GM13976 (cell line): ENCODE data around the gene NHERF2.
"Not testable (repeated sequence)": the region's sequence is repeated elsewhere in the genome, so short reads cannot be mapped to it uniquely, and the experiment has no call there.

Experiments used
- DNase-seq: peaks from one replicate; pipeline ENCODE4 v3.0.0; 2012; ENCODE audit warnings: low spot score
- in situ Hi-C: fragments of 300-500 bp; cut with MboI; formaldehyde crosslinking; loops from one replicate; pipeline ENCODE4 v1.12.0; 2022; ENCODE audit warnings: low sequenced_read_pairs, mixed read lengths, inconsistent platforms; ENCODE audit not compliant: unreplicated experiment
- TF ChIP-seq, protein P1 (sequence below): IDR thresholded peaks from 2 replicates; pipeline ENCODE4 v1.5.1; 2012; ENCODE audit warnings: borderline replicate concordance, mild to moderate bottlenecking; ENCODE audit not compliant: insufficient read depth; ENCODE audit errors: extremely low read depth, missing control alignments, control extremely low read depth

The NHERF2 gene

DNA sequence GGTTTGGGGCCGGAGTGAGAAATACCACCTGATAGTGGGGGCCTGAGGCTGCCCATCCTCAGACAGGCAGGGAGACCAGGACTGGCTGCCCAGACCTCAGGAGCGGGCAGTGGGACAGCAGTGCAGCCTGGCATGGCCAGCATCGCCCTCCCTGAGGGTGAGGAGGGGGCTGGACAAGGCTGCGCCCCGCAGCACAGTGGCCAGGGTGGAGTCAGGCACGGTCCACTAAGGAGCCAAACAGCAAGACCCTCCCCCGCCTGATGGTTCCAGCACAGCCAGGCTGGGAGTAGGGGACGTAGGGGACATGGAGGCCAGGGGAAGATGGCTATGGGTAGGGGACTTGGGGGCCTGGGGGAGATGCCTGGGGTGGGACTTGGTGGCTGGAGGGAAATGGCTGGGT is 20.4 kb upstream of the NHERF2 start:
- in situ Hi-C loops, result loop anchor here (25.0 kb wide), 1 partner anchor 481 kb away; the partner anchor contains the start of gene TBC1D24
- DNase-seq, result no peak

GRCh38 chr16:2007081-2007836 is 19.4 kb upstream of the NHERF2 start:
- in situ Hi-C loops, result loop anchor here (25.0 kb wide), 1 partner anchor 480 kb away; the partner anchor contains the start of gene TBC1D24
- TF ChIP-seq, protein P1, sequence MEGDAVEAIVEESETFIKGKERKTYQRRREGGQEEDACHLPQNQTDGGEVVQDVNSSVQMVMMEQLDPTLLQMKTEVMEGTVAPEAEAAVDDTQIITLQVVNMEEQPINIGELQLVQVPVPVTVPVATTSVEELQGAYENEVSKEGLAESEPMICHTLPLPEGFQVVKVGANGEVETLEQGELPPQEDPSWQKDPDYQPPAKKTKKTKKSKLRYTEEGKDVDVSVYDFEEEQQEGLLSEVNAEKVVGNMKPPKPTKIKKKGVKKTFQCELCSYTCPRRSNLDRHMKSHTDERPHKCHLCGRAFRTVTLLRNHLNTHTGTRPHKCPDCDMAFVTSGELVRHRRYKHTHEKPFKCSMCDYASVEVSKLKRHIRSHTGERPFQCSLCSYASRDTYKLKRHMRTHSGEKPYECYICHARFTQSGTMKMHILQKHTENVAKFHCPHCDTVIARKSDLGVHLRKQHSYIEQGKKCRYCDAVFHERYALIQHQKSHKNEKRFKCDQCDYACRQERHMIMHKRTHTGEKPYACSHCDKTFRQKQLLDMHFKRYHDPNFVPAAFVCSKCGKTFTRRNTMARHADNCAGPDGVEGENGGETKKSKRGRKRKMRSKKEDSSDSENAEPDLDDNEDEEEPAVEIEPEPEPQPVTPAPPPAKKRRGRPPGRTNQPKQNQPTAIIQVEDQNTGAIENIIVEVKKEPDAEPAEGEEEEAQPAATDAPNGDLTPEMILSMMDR, result no peak
- DNase-seq, result no peak

More for the DNA sequence above, 20.4 kb upstream of the NHERF2 start:
- TF ChIP-seq, protein P1, result no peak

DNA sequence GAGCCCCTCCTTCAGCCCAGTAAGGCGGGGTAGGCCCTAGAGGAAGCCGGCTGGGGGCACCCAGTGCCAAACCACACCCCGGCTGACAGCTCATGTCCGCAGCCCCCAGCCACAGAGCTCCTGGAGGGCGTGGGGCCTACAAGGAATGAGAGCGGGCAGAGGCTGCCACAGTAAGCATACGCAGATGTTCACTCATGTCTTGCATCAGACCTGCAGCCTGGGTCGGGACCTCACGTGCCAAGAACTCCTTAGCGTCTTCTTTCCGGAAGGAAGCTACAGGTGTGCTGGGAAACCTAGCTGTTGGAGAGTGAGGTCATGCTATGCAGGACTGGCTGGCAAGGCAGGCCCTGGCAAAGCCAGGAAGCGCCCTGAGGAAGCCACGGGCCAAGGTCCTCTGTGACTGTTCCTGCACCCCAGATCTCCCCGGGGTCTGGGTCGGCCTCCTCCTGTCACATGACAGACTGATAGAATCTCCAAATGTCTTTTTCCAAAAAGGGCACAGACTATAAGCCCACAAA is 18.6 kb upstream of the NHERF2 start:
- in situ Hi-C loops, result loop anchor here (25.0 kb wide), 1 partner anchor 479 kb away; the partner anchor contains the start of gene TBC1D24
- TF ChIP-seq, protein P1, result no peak
- DNase-seq, result no peak

- TF ChIP-seq, protein P1, result no peak
- no peak for DNase-seq
- in situ Hi-C loops, result loop anchor here (25.0 kb wide), 1 partner anchor 479 kb away; the partner anchor contains the start of gene TBC1D24
Measured at GRCh38 chr16:2008631-2009163, 18.0 kb upstream of the NHERF2 start.

GRCh38 chr16:2009164-2009711 is 17.5 kb upstream of the NHERF2 start:
- TF ChIP-seq, protein P1, result no peak
- in situ Hi-C loops, result loop anchor here (25.0 kb wide), 1 partner anchor 478 kb away; the partner anchor contains the start of gene TBC1D24
- DNase-seq, result no peak

DNA sequence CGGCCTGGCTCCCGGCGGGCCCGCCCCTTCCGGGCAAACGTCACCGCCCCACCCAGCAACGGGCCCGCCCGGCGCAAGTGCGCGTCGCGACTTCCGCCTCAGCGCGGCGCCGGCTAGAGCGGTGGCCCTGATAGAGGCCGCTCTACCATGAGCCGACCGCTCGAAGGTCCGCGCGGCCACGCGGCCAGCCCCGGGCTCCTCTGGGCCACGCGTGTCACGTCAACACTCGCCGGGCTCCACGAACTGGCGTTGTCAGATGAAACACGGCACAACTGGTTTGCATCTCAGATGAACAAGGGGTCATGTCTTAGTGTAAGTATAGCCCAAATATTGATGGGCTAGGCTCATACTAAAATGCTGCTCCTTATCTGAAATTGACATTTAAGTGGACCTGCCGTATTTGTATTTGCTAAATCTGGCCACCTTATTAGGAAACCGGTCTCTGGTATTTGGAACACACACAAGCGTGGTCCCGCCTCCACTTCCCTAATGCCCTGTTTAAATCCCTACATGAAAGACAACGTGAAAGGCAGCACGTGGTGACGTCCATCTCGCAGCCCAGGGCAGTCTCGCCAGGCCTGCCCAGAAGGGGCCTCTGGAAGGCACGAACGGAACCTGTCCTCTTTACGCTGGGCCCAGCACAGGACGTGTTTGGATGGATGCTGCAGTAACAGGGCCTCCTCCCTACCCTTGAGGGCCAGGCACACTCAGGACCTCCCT is 16.8 kb upstream of the NHERF2 start, which contains the start of gene ZNF598:
ZNF598 (minus strand) TSS at position 31 of the 720 bp plus-strand sequence.
- TF ChIP-seq, protein P1, result no peak
- peak; percentile 98 for DNase-seq
- in situ Hi-C loops, result loop anchor here (5.0 to 25.0 kb wide), 2 partner anchors 127 to 477 kb away; partner anchors contain the start of genes PKD1 and TBC1D24

DNA sequence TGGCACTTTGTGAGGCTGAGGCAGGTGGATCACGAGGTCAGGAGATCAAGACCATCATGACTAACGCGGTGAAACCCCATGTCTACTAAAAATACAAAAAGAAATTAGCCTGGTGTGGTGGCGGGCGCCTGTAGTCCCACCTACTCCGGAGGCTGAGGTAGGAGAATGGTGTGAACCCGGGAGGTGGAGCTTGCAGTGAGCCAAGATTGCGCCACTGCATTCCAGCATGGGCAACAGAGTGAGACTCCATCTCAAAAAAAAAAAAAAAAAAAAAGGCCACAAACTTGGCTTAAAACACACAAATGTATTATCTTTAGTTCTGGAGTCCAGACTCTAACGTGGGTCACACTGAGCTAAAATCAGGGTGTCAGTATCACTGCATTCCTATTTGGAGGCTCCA is 15.0 kb upstream of the NHERF2 start:
- in situ Hi-C loops, result loop anchor here (5.0 to 25.0 kb wide), 2 partner anchors 126 to 476 kb away; partner anchors contain the start of genes PKD1 and TBC1D24
- not testable (repeated sequence) for DNase-seq
